Lower lobe of right lung (tissue), 2 donors: ENCODE data around the gene PTPN2. TPM values are rescaled to one million over a fixed set of nuclear protein-coding genes. Genes with fewer than 3 reads are reported as not detected.

Source experiments
- ATAC-seq, 2 donors: fragments of 200-7000 bp; cut with Tn5 transposase; one replicate each; pipeline ENCODE4 v1.9.1; 2020 to 2022; ENCODE audit warnings: mild to moderate bottlenecking in 2 of 2, moderate library complexity in 2 of 2
- DNase-seq: peaks from one replicate; pipeline ENCODE4 v3.0.0-alpha.2; 2020
- H3K27ac ChIP-seq: fragments of 200-600 bp; one replicate; pipeline ENCODE4 v1.8.0; 2022
- H3K27me3 ChIP-seq: fragments of 200-600 bp; one replicate; pipeline ENCODE4 v1.8.0; 2022; ENCODE audit warnings: low read depth
- H3K36me3 ChIP-seq: fragments of 200-600 bp; one replicate; pipeline ENCODE4 v1.8.0; 2022; ENCODE audit warnings: mild to moderate bottlenecking
- H3K4me1 ChIP-seq: fragments of 200-600 bp; one replicate; pipeline ENCODE4 v1.8.0; 2022
- H3K4me3 ChIP-seq: fragments of 200-600 bp; one replicate; pipeline ENCODE4 v1.8.0; 2022; ENCODE audit warnings: mild to moderate bottlenecking
- H3K9me3 ChIP-seq: fragments of 200-600 bp; one replicate; pipeline ENCODE4 v1.8.0; 2022
- intact Hi-C: fragments of 100-400 bp; cut with DNase I; formaldehyde crosslinking; loops from one replicate; pipeline ENCODE4 v1.11.0; 2022
- total RNA-seq: library from RNA; stranded (reverse); fragmentation: NEBNext Ultra II Directional; extraction: Animal tissue kit (Norgen Biotek cat#: 25700); gene quantifications from one replicate; pipeline ENCODE4 v1.2.1, GENCODE V29; 2021
- TF ChIP-seq, protein P1 (sequence below): fragments of 200-600 bp; IDR thresholded peaks from one replicate; pipeline ENCODE4 v1.8.0; 2022; ENCODE audit warnings: antibody characterized with exemption, mild to moderate bottlenecking
- donor health status: DM: no; HTN: yes; CAD: no; lungs with severe emphysema.

PTPN2 gene
- total RNA-seq, 1 donor from 2014 or later: 52.6 TPM

GRCh38 chr18:12872408-12872807 is 11.6 kb downstream of the PTPN2 start:
- no peaks in the 10 kb centered on the region for H3K27me3 ChIP-seq
- H3K4me1 ChIP-seq: peaks cover 9% of the 10 kb centered on the region
- H3K9me3 ChIP-seq: no peaks in the 10 kb centered on the region
- H3K36me3 ChIP-seq: no peaks in the 10 kb centered on the region
- no peak for DNase-seq
- ATAC-seq: no peak
- intact Hi-C loops: no loop called here
- no peak overlapping the region for H3K4me3 ChIP-seq
- TF ChIP-seq, protein P1, sequence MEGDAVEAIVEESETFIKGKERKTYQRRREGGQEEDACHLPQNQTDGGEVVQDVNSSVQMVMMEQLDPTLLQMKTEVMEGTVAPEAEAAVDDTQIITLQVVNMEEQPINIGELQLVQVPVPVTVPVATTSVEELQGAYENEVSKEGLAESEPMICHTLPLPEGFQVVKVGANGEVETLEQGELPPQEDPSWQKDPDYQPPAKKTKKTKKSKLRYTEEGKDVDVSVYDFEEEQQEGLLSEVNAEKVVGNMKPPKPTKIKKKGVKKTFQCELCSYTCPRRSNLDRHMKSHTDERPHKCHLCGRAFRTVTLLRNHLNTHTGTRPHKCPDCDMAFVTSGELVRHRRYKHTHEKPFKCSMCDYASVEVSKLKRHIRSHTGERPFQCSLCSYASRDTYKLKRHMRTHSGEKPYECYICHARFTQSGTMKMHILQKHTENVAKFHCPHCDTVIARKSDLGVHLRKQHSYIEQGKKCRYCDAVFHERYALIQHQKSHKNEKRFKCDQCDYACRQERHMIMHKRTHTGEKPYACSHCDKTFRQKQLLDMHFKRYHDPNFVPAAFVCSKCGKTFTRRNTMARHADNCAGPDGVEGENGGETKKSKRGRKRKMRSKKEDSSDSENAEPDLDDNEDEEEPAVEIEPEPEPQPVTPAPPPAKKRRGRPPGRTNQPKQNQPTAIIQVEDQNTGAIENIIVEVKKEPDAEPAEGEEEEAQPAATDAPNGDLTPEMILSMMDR: no peak
- H3K27ac ChIP-seq: no peak overlapping the region

- Histone ChIP-seq H3K36me3 (no peaks in the 10 kb centered on the region), H3K27ac (no peak overlapping the region), H3K9me3 (no peaks in the 10 kb centered on the region), H3K27me3 (no peaks in the 10 kb centered on the region), H3K4me1 (peaks cover 6% of the 10 kb centered on the region), H3K4me3 (no peak overlapping the region)
- ATAC-seq (no peak), DNase-seq (no peak)
- TF ChIP-seq, protein P1: no peak
- intact Hi-C loops: no loop called here
These were observed 15.5 kb downstream of the PTPN2 start for GRCh38 chr18:12868576-12868975.

- H3K27me3 ChIP-seq: no peaks in the 10 kb centered on the region
- H3K27ac ChIP-seq: no peak overlapping the region
- H3K4me1 ChIP-seq: peaks cover 14% of the 10 kb centered on the region
- no peaks in the 10 kb centered on the region for H3K9me3 ChIP-seq
- intact Hi-C loops: no loop called here
- H3K36me3 ChIP-seq: no peaks in the 10 kb centered on the region
- TF ChIP-seq, protein P1: no peak
- no peak for DNase-seq
- no peak overlapping the region for H3K4me3 ChIP-seq
- ATAC-seq: no peak
These were observed 16.5 kb downstream of the PTPN2 start for GRCh38 chr18:12867441-12868123.

DNA sequence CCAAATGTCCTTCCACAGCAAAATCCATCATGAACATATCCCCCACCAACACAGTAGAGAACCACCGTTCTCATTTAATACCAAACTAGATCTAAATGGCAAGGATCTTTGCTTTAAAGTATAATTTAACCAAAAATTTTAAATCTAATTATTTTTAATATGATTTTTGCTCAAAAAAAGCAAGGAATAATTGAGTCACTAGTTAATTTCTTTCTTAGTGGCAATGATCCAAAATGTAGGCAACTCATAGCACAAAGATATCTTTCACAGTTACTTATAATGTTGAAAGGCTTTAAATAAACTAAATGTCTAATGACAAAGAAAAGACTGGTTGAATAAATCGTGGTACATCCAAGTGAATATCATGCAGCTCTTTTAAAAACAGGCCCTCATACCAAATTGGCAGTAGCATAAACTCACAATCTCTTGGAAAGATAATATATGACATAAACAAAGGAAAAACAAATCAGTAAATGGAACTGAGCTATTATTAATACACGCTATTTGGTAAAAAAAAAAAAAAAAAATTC is 20.3 kb downstream of the PTPN2 start:
- intact Hi-C loops: no loop called here
- no peak for DNase-seq
- no peak overlapping the region for H3K27ac ChIP-seq
- ATAC-seq: no peak
- TF ChIP-seq, protein P1: no peak
- H3K9me3 ChIP-seq: no peaks in the 10 kb centered on the region
- H3K4me3 ChIP-seq: no peak overlapping the region
- H3K27me3 ChIP-seq: no peaks in the 10 kb centered on the region
- H3K4me1 ChIP-seq: peaks cover 39% of the 10 kb centered on the region
- no peaks in the 10 kb centered on the region for H3K36me3 ChIP-seq

GRCh38 chr18:12862874-12863482 is 21.1 kb downstream of the PTPN2 start:
- TF ChIP-seq, protein P1: no peak
- Histone ChIP-seq H3K4me3 (no peak overlapping the region), H3K27ac (no peak overlapping the region), H3K4me1 (peaks cover 45% of the 10 kb centered on the region), H3K9me3 (no peaks in the 10 kb centered on the region), H3K27me3 (no peaks in the 10 kb centered on the region), H3K36me3 (peaks cover 2% of the 10 kb centered on the region)
- intact Hi-C loops: no loop called here
- no peak for DNase-seq
- ATAC-seq: no peak
